Neural cell (in vitro differentiated cells): ENCODE results near the gene GNPTAB. TPM values are rescaled to one million over a fixed set of nuclear protein-coding genes. Genes with fewer than 3 reads are reported as not detected.

Experiments
- H2AFZ ChIP-seq: fragments of 200-600, 300-800 bp; sonication (generic), shearing (Covaris generic); 2 replicates; pipeline ENCODE4 v1.6.0; 2014; ENCODE audit warnings: low read depth, mild to moderate bottlenecking, antibody characterized with exemption, low read length, moderate library complexity
- H3F3A ChIP-seq: fragments of 200-600 bp; shearing (Covaris generic); 2 replicates; pipeline ENCODE4 v1.6.1; 2016; ENCODE audit warnings: mild to moderate bottlenecking, moderate library complexity, mixed read lengths, antibody characterized with exemption, low read length; ENCODE audit not compliant: insufficient read depth, poor library complexity, severe bottlenecking
- H3K27ac ChIP-seq: fragments of 200-600, 300-800 bp; sonication (generic), shearing (Covaris generic); 2 replicates; pipeline ENCODE4 v1.5.1; 2014; ENCODE audit warnings: mild to moderate bottlenecking, low read length, moderate library complexity
- H3K27me3 ChIP-seq: fragments of 300-800, 200-600 bp; sonication (generic), shearing (Covaris generic); 2 replicates; pipeline ENCODE4 v1.6.0; 2014; ENCODE audit warnings: mild to moderate bottlenecking, low read depth, low read length, moderate library complexity; ENCODE audit not compliant: insufficient read depth
- H3K36me3 ChIP-seq: fragments of 300-800, 200-600 bp; sonication (generic), shearing (Covaris generic); 2 replicates; pipeline ENCODE4 v1.5.1; 2014; ENCODE audit warnings: mild to moderate bottlenecking, antibody characterized with exemption, low read length, moderate library complexity; ENCODE audit not compliant: insufficient read depth
- H3K4me2 ChIP-seq: fragments of 300-800, 200-600 bp; sonication (generic), shearing (Covaris generic); 2 replicates; pipeline ENCODE4 v1.6.0; 2014; ENCODE audit warnings: mild to moderate bottlenecking, low read length
- H3K4me3 ChIP-seq: fragments of 300-800, 200-600 bp; sonication (generic), shearing (Covaris generic); 2 replicates; pipeline ENCODE4 v1.5.1; 2014; ENCODE audit warnings: mild to moderate bottlenecking, low read length, moderate library complexity
- H3K79me2 ChIP-seq: fragments of 200-600 bp; shearing (Covaris generic); replicated peaks from 2 replicates; pipeline ENCODE4 v1.6.0; 2014; ENCODE audit warnings: mild to moderate bottlenecking, low read length, moderate library complexity; ENCODE audit not compliant: insufficient read depth
- H3K9ac ChIP-seq: fragments of 300-800, 200-600 bp; sonication (generic), shearing (Covaris generic); 2 replicates; pipeline ENCODE4 v1.6.1; 2016; ENCODE audit warnings: mild to moderate bottlenecking, low read length, mixed read lengths
- H3K9me2 ChIP-seq: fragments of 200-600 bp; shearing (Covaris generic); 2 replicates; pipeline ENCODE4 v1.6.1; 2016; ENCODE audit warnings: mild to moderate bottlenecking, low read length, mixed read lengths; ENCODE audit not compliant: insufficient read depth
- H3K9me3 ChIP-seq: fragments of 200-600, 300-800 bp; sonication (generic), shearing (Covaris generic); 2 replicates; pipeline ENCODE4 v1.6.1; 2016; ENCODE audit warnings: mild to moderate bottlenecking, mixed run types, low read length, moderate library complexity, mixed read lengths
- H4K20me1 ChIP-seq: fragments of 200-600 bp; shearing (Covaris generic); 2 replicates; pipeline ENCODE4 v1.6.1; 2016; ENCODE audit warnings: mild to moderate bottlenecking, mixed run types; ENCODE audit not compliant: insufficient read depth
- EP300 ChIP-seq: fragments of 450-650 bp; conservative IDR thresholded peaks from 2 replicates; pipeline ENCODE4 v1.6.1; 2014; ENCODE audit warnings: antibody characterized with exemption, mild to moderate bottlenecking, moderate library complexity; ENCODE audit not compliant: poor library complexity, severe bottlenecking
- EZH2 ChIP-seq: fragments of 200-600, 300-800 bp; shearing (Covaris generic), sonication (generic); IDR thresholded peaks from 2 replicates; pipeline ENCODE4 v1.6.1; 2014; ENCODE audit warnings: antibody characterized with exemption, low read length, borderline replicate concordance, mild to moderate bottlenecking; ENCODE audit not compliant: insufficient read depth, poor library complexity, severe bottlenecking
- MXI1 ChIP-seq: fragments of 450-650 bp; conservative IDR thresholded peaks from 2 replicates; pipeline ENCODE4 v1.6.1; 2014; ENCODE audit warnings: antibody characterized with exemption, mild to moderate bottlenecking; ENCODE audit not compliant: poor library complexity, severe bottlenecking
- POLR2AphosphoS5 ChIP-seq: IDR thresholded peaks from 2 replicates; pipeline ENCODE4 v1.6.1; 2012
- RAD21 ChIP-seq: fragments of 450-650 bp; conservative IDR thresholded peaks from 2 replicates; pipeline ENCODE4 v1.6.1; 2014; ENCODE audit warnings: antibody characterized with exemption, mild to moderate bottlenecking, moderate library complexity
- SMC3 ChIP-seq: fragments of 450-650 bp; conservative IDR thresholded peaks from 2 replicates; pipeline ENCODE4 v1.6.1; 2014; ENCODE audit warnings: antibody characterized with exemption, mild to moderate bottlenecking, moderate library complexity; ENCODE audit not compliant: poor library complexity
- TAF1 ChIP-seq: IDR thresholded peaks from 2 replicates; pipeline ENCODE4 v1.6.1; 2012; ENCODE audit warnings: low read depth
- polyA plus RNA-seq: library from polyadenylated mRNA; depleted of rRNA; stranded (reverse); fragments of >200 nt; gene quantifications from 2 replicates; pipeline ENCODE4 v1.2.3, GENCODE V29; 2014
- TF ChIP-seq, protein P1 (sequence below): fragments of 450-650 bp; IDR thresholded peaks from 2 replicates; pipeline ENCODE4 v1.5.1; 2014; ENCODE audit warnings: antibody characterized with exemption, mild to moderate bottlenecking, moderate library complexity; ENCODE audit not compliant: poor library complexity, severe bottlenecking
- TF ChIP-seq, protein P2 (sequence below): IDR thresholded peaks from 2 replicates; pipeline ENCODE4 v1.6.1; 2012; ENCODE audit warnings: borderline replicate concordance

The GNPTAB gene
- polyA plus RNA-seq, 1 donor from 2014 or later: 80.0 TPM

DNA sequence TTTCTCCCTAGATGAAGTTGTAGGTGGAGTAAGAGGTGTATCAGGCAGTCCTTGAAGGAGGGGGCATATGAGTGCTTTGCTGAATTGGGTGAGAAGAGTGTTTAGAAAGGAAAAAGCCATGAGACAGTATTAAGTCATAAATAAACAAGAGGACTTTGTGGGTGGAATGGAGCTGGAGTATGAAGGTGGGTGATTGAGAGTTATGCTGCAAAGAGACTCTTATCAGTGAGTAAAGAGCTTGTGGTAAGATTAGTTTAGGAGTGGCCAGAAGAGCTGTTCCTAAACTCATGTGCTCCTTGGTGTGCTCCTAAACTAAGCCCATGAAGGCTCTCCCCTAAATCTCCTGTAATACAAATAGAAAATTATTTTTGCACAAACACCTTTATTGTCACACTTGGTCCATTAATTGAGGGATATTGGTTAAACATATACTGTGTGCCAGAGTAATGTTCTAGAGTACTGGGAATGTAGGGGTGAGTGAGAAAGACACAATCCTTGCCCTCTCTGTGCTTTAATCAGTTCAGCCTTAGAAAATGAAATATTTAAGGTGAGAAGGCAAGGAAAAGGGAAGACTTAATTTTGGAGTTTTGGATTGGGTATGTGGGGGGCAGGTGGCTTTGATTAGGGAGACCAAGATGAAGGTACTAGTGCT, 123.5 kb downstream of the GNPTAB start:
- Histone ChIP-seq H3K79me2 (no peaks in the 10 kb centered on the region), H3K4me2 (no peak overlapping the region), H3K36me3 (no peaks in the 10 kb centered on the region), H3K27me3 (no peaks in the 10 kb centered on the region), H3K9me3 (no peaks in the 10 kb centered on the region), H4K20me1 (no peaks in the 10 kb centered on the region), H2AFZ (no peak overlapping the region), H3F3A (no peaks in the 10 kb centered on the region), H3K27ac (no peak overlapping the region), H3K9me2 (no peaks in the 10 kb centered on the region), H3K9ac (no peak overlapping the region), H3K4me3 (no peak overlapping the region)
- TF ChIP-seq, protein P1, sequence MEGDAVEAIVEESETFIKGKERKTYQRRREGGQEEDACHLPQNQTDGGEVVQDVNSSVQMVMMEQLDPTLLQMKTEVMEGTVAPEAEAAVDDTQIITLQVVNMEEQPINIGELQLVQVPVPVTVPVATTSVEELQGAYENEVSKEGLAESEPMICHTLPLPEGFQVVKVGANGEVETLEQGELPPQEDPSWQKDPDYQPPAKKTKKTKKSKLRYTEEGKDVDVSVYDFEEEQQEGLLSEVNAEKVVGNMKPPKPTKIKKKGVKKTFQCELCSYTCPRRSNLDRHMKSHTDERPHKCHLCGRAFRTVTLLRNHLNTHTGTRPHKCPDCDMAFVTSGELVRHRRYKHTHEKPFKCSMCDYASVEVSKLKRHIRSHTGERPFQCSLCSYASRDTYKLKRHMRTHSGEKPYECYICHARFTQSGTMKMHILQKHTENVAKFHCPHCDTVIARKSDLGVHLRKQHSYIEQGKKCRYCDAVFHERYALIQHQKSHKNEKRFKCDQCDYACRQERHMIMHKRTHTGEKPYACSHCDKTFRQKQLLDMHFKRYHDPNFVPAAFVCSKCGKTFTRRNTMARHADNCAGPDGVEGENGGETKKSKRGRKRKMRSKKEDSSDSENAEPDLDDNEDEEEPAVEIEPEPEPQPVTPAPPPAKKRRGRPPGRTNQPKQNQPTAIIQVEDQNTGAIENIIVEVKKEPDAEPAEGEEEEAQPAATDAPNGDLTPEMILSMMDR: no peak
- TF ChIP-seq TAF1: no peak
- no peak for TF ChIP-seq SMC3
- no peak for TF ChIP-seq MXI1
- no peak for TF ChIP-seq RAD21
- TF ChIP-seq, protein P2, sequence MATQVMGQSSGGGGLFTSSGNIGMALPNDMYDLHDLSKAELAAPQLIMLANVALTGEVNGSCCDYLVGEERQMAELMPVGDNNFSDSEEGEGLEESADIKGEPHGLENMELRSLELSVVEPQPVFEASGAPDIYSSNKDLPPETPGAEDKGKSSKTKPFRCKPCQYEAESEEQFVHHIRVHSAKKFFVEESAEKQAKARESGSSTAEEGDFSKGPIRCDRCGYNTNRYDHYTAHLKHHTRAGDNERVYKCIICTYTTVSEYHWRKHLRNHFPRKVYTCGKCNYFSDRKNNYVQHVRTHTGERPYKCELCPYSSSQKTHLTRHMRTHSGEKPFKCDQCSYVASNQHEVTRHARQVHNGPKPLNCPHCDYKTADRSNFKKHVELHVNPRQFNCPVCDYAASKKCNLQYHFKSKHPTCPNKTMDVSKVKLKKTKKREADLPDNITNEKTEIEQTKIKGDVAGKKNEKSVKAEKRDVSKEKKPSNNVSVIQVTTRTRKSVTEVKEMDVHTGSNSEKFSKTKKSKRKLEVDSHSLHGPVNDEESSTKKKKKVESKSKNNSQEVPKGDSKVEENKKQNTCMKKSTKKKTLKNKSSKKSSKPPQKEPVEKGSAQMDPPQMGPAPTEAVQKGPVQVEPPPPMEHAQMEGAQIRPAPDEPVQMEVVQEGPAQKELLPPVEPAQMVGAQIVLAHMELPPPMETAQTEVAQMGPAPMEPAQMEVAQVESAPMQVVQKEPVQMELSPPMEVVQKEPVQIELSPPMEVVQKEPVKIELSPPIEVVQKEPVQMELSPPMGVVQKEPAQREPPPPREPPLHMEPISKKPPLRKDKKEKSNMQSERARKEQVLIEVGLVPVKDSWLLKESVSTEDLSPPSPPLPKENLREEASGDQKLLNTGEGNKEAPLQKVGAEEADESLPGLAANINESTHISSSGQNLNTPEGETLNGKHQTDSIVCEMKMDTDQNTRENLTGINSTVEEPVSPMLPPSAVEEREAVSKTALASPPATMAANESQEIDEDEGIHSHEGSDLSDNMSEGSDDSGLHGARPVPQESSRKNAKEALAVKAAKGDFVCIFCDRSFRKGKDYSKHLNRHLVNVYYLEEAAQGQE: no peak
- TF ChIP-seq EZH2: no peak
- TF ChIP-seq EP300: no peak
- no peak for TF ChIP-seq POLR2AphosphoS5

DNA sequence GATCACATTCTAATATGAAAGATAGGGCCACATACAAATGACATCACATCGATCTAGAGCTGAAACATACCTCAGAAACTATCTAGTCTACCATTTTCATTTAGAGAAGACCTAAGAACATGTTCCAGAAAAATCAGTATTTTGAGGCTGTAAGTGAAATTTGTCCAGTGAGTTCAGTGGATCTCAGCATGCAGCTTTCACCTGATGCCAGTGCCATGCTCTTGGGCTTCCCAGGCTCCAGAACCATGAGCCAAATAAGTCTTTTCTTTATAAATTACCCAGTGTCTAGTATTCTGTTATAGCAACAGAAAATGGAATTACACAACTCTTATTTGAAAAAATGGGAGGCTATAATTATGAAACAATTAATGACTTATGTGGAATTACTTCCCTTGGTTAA, 124.4 kb downstream of the GNPTAB start:
- no peak overlapping the region for H3K27ac ChIP-seq
- no peak overlapping the region for H3K4me3 ChIP-seq
- H3K27me3 ChIP-seq: no peaks in the 10 kb centered on the region
- H3K36me3 ChIP-seq: no peaks in the 10 kb centered on the region
- no peak overlapping the region for H3K4me2 ChIP-seq
- TF ChIP-seq SMC3: no peak
- TF ChIP-seq, protein P2: no peak
- no peak for TF ChIP-seq TAF1
- TF ChIP-seq RAD21: no peak
- TF ChIP-seq, protein P1: no peak
- no peak for TF ChIP-seq POLR2AphosphoS5
- no peak for TF ChIP-seq MXI1
- no peak for TF ChIP-seq EP300
- TF ChIP-seq EZH2: no peak
- no peaks in the 10 kb centered on the region for H3F3A ChIP-seq
- H2AFZ ChIP-seq: no peak overlapping the region
- no peak overlapping the region for H3K9ac ChIP-seq
- H3K9me3 ChIP-seq: no peaks in the 10 kb centered on the region
- no peaks in the 10 kb centered on the region for H4K20me1 ChIP-seq
- H3K9me2 ChIP-seq: no peaks in the 10 kb centered on the region
- no peaks in the 10 kb centered on the region for H3K79me2 ChIP-seq
